Fibroblast of villous mesenchyme (primary cell): ENCODE data around the gene UNC93B1. TPM values are rescaled to one million over a fixed set of nuclear protein-coding genes. Genes with fewer than 3 reads are reported as not detected.

Experiments
- DNase-seq: peaks from one replicate; pipeline ENCODE4 v3.0.0-alpha.2; 2010; ENCODE audit warnings: low read depth
- H3K4me3 ChIP-seq: 2 replicates; pipeline ENCODE4 v1.5.1; 2011; ENCODE audit warnings: low read depth, mild to moderate bottlenecking, low read length
- total RNA-seq: library from RNA; depleted of rRNA; stranded (reverse); fragments of >200 nt; gene quantifications from 2 replicates; pipeline ENCODE4 v1.2.3, GENCODE V29; 2012
- TF ChIP-seq, protein P1 (sequence below): IDR thresholded peaks from 2 replicates; pipeline ENCODE4 v1.5.1; 2012; ENCODE audit warnings: low read depth, mild to moderate bottlenecking, low read length; ENCODE audit not compliant: insufficient read depth

The UNC93B1 gene
- total RNA-seq, 1 donor: 14.7 TPM

DNA sequence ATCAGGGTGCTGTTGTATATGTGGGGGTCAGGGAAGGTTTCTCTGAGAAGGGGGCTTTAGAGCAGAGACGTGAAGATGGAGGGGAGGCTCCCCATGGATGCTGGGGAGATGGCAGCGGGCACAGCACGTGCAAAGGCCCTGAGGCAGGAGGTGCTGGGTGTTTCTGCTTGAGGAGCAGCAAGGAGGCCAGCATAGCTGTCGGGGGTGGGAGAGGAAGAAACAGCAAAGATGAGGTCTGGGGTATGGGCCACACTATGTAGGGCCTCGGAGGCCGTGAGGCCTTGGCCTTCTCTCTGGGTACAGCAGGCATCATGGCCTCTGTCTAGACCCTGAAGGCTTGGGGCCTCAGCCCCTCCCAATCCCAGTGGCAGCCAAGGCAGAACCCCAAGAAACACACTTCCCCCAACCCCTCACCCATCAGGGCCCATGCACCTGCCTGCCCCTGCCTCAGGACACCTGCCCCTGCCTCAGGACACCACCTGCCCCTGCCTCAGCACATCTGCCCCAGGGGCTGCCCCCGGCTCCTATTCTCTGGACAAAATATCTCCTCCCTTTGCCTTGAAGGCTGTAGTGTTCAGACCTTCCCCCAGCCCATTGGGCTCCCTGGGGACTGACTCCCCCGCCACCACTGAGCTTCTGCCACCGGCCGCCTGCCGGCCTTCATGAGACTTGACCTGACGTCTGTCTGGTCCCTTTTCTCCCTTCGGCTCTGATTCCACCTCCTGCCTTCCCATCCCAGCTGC is 12.4 kb upstream of the UNC93B1 start:
- no peak for DNase-seq
- H3K4me3 ChIP-seq: no peak overlapping the region
- TF ChIP-seq, protein P1, sequence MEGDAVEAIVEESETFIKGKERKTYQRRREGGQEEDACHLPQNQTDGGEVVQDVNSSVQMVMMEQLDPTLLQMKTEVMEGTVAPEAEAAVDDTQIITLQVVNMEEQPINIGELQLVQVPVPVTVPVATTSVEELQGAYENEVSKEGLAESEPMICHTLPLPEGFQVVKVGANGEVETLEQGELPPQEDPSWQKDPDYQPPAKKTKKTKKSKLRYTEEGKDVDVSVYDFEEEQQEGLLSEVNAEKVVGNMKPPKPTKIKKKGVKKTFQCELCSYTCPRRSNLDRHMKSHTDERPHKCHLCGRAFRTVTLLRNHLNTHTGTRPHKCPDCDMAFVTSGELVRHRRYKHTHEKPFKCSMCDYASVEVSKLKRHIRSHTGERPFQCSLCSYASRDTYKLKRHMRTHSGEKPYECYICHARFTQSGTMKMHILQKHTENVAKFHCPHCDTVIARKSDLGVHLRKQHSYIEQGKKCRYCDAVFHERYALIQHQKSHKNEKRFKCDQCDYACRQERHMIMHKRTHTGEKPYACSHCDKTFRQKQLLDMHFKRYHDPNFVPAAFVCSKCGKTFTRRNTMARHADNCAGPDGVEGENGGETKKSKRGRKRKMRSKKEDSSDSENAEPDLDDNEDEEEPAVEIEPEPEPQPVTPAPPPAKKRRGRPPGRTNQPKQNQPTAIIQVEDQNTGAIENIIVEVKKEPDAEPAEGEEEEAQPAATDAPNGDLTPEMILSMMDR: no peak

DNA sequence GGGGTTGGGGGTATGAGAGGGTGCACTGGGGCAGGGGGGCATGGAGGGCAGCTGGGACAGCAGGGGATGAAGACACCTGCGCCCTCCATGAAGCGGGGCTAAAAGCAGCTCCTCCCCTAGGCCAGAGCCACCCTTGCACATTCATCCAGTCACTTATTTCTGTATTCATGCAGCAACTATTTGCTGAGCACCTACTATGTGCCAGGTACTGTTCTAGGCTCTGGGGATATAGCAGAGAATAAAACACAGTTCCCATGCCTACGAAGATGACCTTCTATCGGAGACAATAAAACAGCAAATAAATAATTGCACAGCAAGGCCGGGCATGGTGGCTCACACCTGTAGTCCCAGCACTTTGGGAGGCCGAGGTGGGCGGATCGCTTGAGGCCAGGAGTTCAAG is 11.6 kb upstream of the UNC93B1 start:
- TF ChIP-seq, protein P1: no peak
- DNase-seq: no peak
- H3K4me3 ChIP-seq: no peak overlapping the region

DNA sequence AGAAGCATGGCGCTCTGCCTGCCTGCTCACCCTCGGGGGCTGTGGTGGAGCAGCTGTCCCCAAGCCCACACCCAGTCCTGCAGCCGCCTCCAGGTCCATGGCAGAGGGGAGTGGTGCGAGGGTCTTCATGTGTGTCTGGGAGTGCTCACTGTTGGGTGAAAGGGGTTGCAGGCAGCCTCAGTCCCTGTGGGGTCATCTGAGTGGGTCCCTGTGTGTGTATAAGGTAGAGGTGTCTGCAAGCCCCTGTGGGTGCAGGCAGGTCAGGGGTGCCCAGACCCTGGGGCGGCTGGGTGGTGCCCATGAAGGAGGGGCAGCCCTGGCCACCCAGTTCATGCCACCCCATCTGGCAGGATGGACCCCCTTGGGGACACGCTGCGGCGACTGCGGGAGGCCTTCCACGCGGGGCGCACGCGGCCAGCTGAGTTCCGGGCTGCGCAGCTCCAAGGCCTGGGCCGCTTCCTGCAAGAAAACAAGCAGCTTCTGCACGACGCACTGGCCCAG is 11.1 kb upstream of the UNC93B1 start:
- no peak for DNase-seq
- H3K4me3 ChIP-seq: no peak overlapping the region
- TF ChIP-seq, protein P1: no peak

DNA sequence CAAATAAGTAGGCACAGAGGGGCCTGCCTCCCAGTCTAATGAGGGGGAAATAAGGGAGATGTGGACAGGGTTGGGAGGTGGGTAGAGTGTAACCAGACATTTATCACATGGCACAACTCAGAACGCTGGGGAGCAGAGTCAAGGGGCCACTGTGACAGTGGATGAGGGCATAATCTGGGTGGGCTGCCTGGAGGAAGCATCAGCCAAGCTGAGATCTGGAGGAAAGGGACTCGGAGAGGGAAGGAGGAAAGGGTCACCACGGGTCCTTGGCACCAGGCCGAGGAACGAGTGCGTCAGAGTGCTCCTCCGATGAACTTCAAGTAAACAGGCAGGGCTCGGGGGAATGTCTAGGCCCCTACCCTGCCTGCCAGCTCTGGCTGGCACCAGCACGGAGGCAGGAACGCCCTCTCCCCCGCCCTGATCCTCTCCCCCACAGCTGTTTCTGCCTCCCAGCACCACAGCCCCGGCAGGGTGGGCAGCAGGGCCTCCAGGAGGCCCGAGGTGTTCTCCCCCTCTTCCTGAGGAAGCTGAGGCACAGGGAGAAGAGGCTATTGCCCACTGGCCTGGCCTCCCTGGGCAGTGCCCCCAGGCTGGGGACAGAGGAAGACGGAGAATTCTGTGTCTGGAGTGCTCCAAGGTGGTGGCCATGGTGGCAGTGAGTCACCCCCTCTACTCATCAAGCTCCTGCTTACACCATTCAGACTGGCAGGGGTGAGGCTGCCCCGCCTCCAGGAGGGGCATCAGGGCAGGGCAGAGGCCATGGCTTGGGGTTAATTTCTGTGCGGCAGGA is 10.5 kb upstream of the UNC93B1 start:
- H3K4me3 ChIP-seq: no peak overlapping the region
- peak; percentile 92 for DNase-seq
- TF ChIP-seq, protein P1: no peak

DNA sequence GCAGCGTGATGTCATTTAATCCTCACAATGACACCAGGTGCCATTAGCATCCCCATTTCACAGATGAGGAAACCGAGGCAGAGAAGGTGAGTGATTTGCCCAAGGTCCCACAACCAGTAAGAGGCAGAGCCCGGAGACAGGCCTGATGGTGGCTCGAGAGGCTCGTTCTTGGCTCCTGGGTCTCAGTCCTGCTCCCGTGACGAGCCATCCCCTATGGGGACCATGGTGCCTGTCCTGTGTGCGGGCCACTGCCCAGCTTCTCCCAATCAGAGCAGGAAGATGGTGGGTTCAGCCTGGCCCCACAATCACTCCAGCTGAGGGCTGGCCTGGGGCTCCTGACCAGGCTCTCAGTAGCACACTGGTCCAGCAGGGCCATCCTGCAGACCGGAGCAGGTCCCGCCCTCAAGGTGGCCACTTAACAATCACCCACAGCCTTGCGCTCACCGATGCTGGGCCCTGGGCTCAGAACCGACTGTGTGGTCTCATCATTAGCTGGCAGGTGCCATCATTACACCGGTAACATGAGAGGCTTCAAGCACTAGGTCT is 9.8 kb upstream of the UNC93B1 start:
- TF ChIP-seq, protein P1: no peak
- H3K4me3 ChIP-seq: no peak overlapping the region
- no peak for DNase-seq

DNA sequence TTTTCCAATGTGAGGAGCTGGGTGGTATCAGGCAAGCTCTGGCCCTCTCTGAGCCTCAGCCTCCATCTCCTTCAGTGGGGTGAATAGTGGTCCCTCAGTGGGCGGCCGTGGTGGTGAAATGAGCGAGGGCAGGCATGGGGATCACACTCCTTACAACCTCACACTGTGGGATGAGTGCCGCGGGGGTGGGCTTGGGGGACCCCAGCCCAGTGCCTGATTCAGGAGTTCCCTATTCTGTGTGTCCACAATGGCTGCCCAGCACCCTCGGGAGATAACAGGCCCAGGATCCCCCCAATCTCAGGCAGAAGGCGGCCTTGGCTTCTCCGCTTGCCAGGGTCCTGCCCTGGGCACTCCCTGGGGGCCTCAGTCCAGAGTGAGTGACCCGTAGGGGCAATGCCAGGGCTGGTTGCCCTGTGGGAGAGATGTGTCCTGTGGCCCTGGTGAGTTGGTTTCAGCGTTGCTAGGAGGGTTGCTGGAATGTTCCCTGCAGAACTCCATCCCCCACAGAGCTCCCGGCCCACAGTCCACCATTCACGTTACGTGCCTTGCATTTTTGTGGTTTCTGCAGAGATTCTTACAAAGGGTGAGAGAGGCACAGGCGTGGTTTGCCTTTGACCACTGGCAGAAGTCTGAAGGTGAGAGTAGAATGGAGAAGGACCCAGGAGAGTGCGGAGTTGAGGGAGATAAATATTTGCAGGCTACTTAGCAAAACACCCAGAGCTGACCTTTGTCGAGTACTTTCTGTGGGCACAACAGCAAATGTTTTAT is 9.1 kb upstream of the UNC93B1 start:
- peak overlapping the region; percentile 10 for H3K4me3 ChIP-seq

More for the DNA sequence above, 9.1 kb upstream of the UNC93B1 start:
- TF ChIP-seq, protein P1: no peak
- DNase-seq: peak; percentile 93
